Left ventricle myocardium inferior (tissue), 1 donor: Measurements from ENCODE around the gene LMCD1. TPM values are rescaled to one million over a fixed set of nuclear protein-coding genes. Genes with fewer than 3 reads are reported as not detected.
"Not testable (repeated sequence)": the region's sequence is repeated elsewhere in the genome, so short reads cannot be mapped to it uniquely, and the experiment has no call there.

ENCODE experiments used
- DNase-seq: peaks from one replicate; pipeline ENCODE4 v3.0.0-alpha.2; 2020
- H3K27ac ChIP-seq: fragments of 200-600 bp; replicated peaks from 2 replicates; pipeline ENCODE4 v1.8.0; 2021
- H3K27me3 ChIP-seq: fragments of 200-600 bp; 2 replicates; pipeline ENCODE4 v1.8.0; 2021; ENCODE audit warnings: low read depth
- H3K36me3 ChIP-seq: fragments of 200-600 bp; 2 replicates; pipeline ENCODE4 v1.8.0; 2021
- H3K4me1 ChIP-seq: fragments of 200-600 bp; 2 replicates; pipeline ENCODE4 v1.8.0; 2021
- H3K4me3 ChIP-seq: fragments of 200-600 bp; 2 replicates; pipeline ENCODE4 v1.8.0; 2021; ENCODE audit warnings: mild to moderate bottlenecking, moderate library complexity
- H3K9me3 ChIP-seq: fragments of 200-600 bp; replicated peaks from 2 replicates; pipeline ENCODE4 v1.8.0; 2021
- CTCF ChIP-seq: fragments of 200-600 bp; IDR thresholded peaks from 2 replicates; pipeline ENCODE4 v1.8.0; 2021; ENCODE audit warnings: antibody characterized with exemption, mild to moderate bottlenecking, borderline replicate concordance
- intact Hi-C: fragments of 100-400 bp; cut with micrococcal nuclease; formaldehyde crosslinking; loops from one replicate; pipeline ENCODE4 v1.11.0; 2022
- total RNA-seq: library from RNA; stranded (reverse); fragmentation: NEBNext Ultra II Directional; extraction: Animal tissue kit (Norgen Biotek cat#: 25700); gene quantifications from one replicate; pipeline ENCODE4 v1.2.1, GENCODE V29; 2021
- donor health status: DM: no; HTN: yes; CAD: no; lungs with severe emphysema.

LMCD1 gene
- total RNA-seq, 1 donor from 2014 or later, result 72.9 TPM

DNA sequence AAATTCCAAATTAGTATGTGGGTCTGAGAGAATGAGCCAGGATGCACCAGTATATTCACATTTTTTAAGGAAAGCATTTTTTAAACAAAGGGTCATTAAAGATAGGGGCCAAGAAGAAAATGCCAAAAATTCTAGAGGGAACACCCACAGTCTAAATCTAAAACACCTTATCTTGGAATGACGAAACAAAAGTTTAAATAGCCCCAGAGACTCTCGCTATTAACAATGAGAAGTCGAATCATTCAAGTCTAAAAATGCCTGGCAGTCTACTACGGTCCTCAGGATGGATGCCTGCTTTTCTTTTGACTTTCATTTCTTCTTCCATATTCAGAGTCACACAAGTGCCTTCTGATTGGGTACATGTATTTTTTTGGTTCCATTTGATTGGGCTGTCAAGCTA, 76.7 kb downstream of the LMCD1 start:
- Histone ChIP-seq H3K36me3 (peaks cover 17% of the 10 kb centered on the region), H3K9me3 (no peaks in the 10 kb centered on the region), H3K27me3 (no peaks in the 10 kb centered on the region), H3K27ac (no peak overlapping the region), H3K4me1 (peaks cover 24% of the 10 kb centered on the region), H3K4me3 (no peak overlapping the region)
- intact Hi-C loops, result no loop called here
- no peak for TF ChIP-seq CTCF
- DNase-seq, result no peak

DNA sequence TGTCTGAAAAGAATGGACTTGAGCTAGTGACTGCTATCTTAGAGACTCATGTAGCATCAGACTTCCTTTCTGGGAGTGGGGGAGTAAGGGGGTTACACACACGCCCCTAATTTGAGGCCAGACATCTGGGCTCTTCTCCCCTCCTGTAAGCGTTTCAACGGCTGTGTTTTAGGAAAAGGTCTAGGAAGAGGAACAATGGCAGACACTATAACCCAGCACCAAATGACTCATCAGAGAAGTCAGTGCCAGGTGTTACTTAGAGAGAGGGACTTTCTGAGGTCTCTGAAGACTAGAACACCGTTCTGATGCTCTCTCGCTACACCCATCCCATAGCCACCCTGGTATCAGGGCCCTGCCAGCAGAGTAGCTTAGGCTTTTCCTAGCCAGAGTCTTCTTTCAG, 77.5 kb downstream of the LMCD1 start:
- intact Hi-C loops, result no loop called here
- H3K36me3 ChIP-seq, result peaks cover 17% of the 10 kb centered on the region
- no peaks in the 10 kb centered on the region for H3K9me3 ChIP-seq
- no peak overlapping the region for H3K27ac ChIP-seq
- H3K4me1 ChIP-seq, result peaks cover 16% of the 10 kb centered on the region
- DNase-seq, result no peak
- TF ChIP-seq CTCF, result no peak
- H3K4me3 ChIP-seq, result no peak overlapping the region
- no peaks in the 10 kb centered on the region for H3K27me3 ChIP-seq

GRCh38 chr3:8579943-8580342, 78.3 kb downstream of the LMCD1 start:
- TF ChIP-seq CTCF, result no peak
- Histone ChIP-seq H3K4me3 (no peak overlapping the region), H3K27ac (no peak overlapping the region)

GRCh38 chr3:8580434-8580833, 78.8 kb downstream of the LMCD1 start:
- intact Hi-C loops, H3K27me3 ChIP-seq, DNase-seq, H3K4me1 ChIP-seq, H3K27ac ChIP-seq, H3K4me3 ChIP-seq, H3K9me3 ChIP-seq: not testable (repeated sequence)
- peaks cover 10% of the 10 kb centered on the region for H3K36me3 ChIP-seq

More at GRCh38 chr3:8579943-8580342, 78.3 kb downstream of the LMCD1 start:
- Histone ChIP-seq H3K27me3 (no peaks in the 10 kb centered on the region), H3K36me3 (peaks cover 15% of the 10 kb centered on the region), H3K9me3 (no peaks in the 10 kb centered on the region), H3K4me1 (peaks cover 7% of the 10 kb centered on the region)
- DNase-seq, result no peak
- intact Hi-C loops, result no loop called here

GRCh38 chr3:8581373-8581772, 79.8 kb downstream of the LMCD1 start:
- intact Hi-C loops, result no loop called here
- Histone ChIP-seq H3K27ac (no peak overlapping the region), H3K9me3 (no peaks in the 10 kb centered on the region), H3K4me3 (no peak overlapping the region), H3K4me1 (no peaks in the 10 kb centered on the region), H3K27me3 (no peaks in the 10 kb centered on the region), H3K36me3 (peaks cover 4% of the 10 kb centered on the region)
- no peak for DNase-seq
- no peak for TF ChIP-seq CTCF

GRCh38 chr3:8581806-8582445, 80.3 kb downstream of the LMCD1 start:
- H3K36me3 ChIP-seq, result no peaks in the 10 kb centered on the region
- intact Hi-C loops, result no loop called here
- no peak overlapping the region for H3K4me3 ChIP-seq
- DNase-seq, result no peak
- no peaks in the 10 kb centered on the region for H3K4me1 ChIP-seq
- H3K27ac ChIP-seq, result no peak overlapping the region
- H3K9me3 ChIP-seq, result no peaks in the 10 kb centered on the region
- no peaks in the 10 kb centered on the region for H3K27me3 ChIP-seq
- no peak for TF ChIP-seq CTCF
